ENCODE measurements around the gene SYNE2.
A peak's percentile ranks its signal among the peaks of the same experiment; 100 is the strongest.

SYNE2 gene

GRCh38 chr14:64060648-64061096 is 207.9 kb downstream of the SYNE2 start:
- no peak overlapping the region for H3K27ac Mint-ChIP-seq
- CTCF ChIA-PET, result interaction anchor here (0.8 to 2.2 kb wide), 4 partner anchors 20 to 235 kb away, joined by 3 to 6 read pairs (median 4); no protein-coding TSS in a partner anchor
- no peaks in the 10 kb centered on the region for H3K27me3 Mint-ChIP-seq
- DNase-seq, result peak; percentile 25
- H3K9me3 Mint-ChIP-seq, result no peaks in the 10 kb centered on the region
- peaks cover 3% of the 10 kb centered on the region for H3K4me1 Mint-ChIP-seq
- H3K4me3 Mint-ChIP-seq, result no peak overlapping the region
- H3K36me3 Mint-ChIP-seq, result peaks cover 55% of the 10 kb centered on the region

GRCh38 chr14:64061115-64061514 is 208.3 kb downstream of the SYNE2 start:
- no peaks in the 10 kb centered on the region for H3K9me3 Mint-ChIP-seq
- H3K27me3 Mint-ChIP-seq, result no peaks in the 10 kb centered on the region
- CTCF ChIA-PET, result interaction anchor here (0.8 to 2.2 kb wide), 3 partner anchors 36 to 235 kb away, joined by 3 to 6 read pairs (median 4); no protein-coding TSS in a partner anchor
- no peak overlapping the region for H3K4me3 Mint-ChIP-seq
- DNase-seq, result no peak
- H3K27ac Mint-ChIP-seq, result no peak overlapping the region
- H3K4me1 Mint-ChIP-seq, result peaks cover 3% of the 10 kb centered on the region
- H3K36me3 Mint-ChIP-seq, result peaks cover 51% of the 10 kb centered on the region

GRCh38 chr14:64061706-64062105 is 208.9 kb downstream of the SYNE2 start:
- no peaks in the 10 kb centered on the region for H3K9me3 Mint-ChIP-seq
- no peak overlapping the region for H3K27ac Mint-ChIP-seq
- CTCF ChIA-PET, result interaction anchor here (1.3 to 2.2 kb wide), 2 partner anchors 35 to 234 kb away, joined by 4 to 6 read pairs; no protein-coding TSS in a partner anchor
- peaks cover 55% of the 10 kb centered on the region for H3K36me3 Mint-ChIP-seq
- no peaks in the 10 kb centered on the region for H3K27me3 Mint-ChIP-seq
- H3K4me3 Mint-ChIP-seq, result no peak overlapping the region
- H3K4me1 Mint-ChIP-seq, result peaks cover 3% of the 10 kb centered on the region
- no peak for DNase-seq

- H3K36me3 Mint-ChIP-seq, result peaks cover 50% of the 10 kb centered on the region
- H3K27me3 Mint-ChIP-seq, result no peaks in the 10 kb centered on the region
- CTCF ChIA-PET, result no interaction called here
- no peak overlapping the region for H3K4me3 Mint-ChIP-seq
- H3K9me3 Mint-ChIP-seq, result no peaks in the 10 kb centered on the region
- DNase-seq, result no peak
- H3K27ac Mint-ChIP-seq, result no peak overlapping the region
- peaks cover 3% of the 10 kb centered on the region for H3K4me1 Mint-ChIP-seq
These were observed 209.7 kb downstream of the SYNE2 start for GRCh38 chr14:64062381-64063115.

GRCh38 chr14:64064447-64064846 is 211.6 kb downstream of the SYNE2 start:
- Mint-ChIP-seq H3K4me1 (peaks cover 3% of the 10 kb centered on the region), H3K4me3 (no peak overlapping the region), H3K27me3 (no peaks in the 10 kb centered on the region), H3K9me3 (no peaks in the 10 kb centered on the region), H3K27ac (no peak overlapping the region), H3K36me3 (peaks cover 44% of the 10 kb centered on the region)
- DNase-seq, result no peak
- CTCF ChIA-PET, result no interaction called here

GRCh38 chr14:64069634-64070359 is 217.0 kb downstream of the SYNE2 start:
- CTCF ChIA-PET, result interaction anchor here (0.6 kb wide), 1 partner anchor 560 kb away, joined by 4 read pairs; no protein-coding TSS in a partner anchor
- no peak for DNase-seq
- H3K4me1 Mint-ChIP-seq, result no peaks in the 10 kb centered on the region
- no peak overlapping the region for H3K4me3 Mint-ChIP-seq
- H3K27me3 Mint-ChIP-seq, result no peaks in the 10 kb centered on the region
- H3K9me3 Mint-ChIP-seq, result no peaks in the 10 kb centered on the region
- H3K27ac Mint-ChIP-seq, result no peak overlapping the region
- peaks cover 61% of the 10 kb centered on the region for H3K36me3 Mint-ChIP-seq

GRCh38 chr14:64074961-64075612 is 222.3 kb downstream of the SYNE2 start:
- no peak overlapping the region for H3K4me3 Mint-ChIP-seq
- H3K9me3 Mint-ChIP-seq, result no peaks in the 10 kb centered on the region
- DNase-seq, result no peak
- H3K27ac Mint-ChIP-seq, result peak overlapping the region; percentile 46
- peaks cover 71% of the 10 kb centered on the region for H3K36me3 Mint-ChIP-seq
- CTCF ChIA-PET, result no interaction called here
- no peaks in the 10 kb centered on the region for H3K4me1 Mint-ChIP-seq
- H3K27me3 Mint-ChIP-seq, result no peaks in the 10 kb centered on the region

- DNase-seq, result no peak
- CTCF ChIA-PET, result no interaction called here
- H3K4me3 Mint-ChIP-seq, result no peak overlapping the region
- H3K27ac Mint-ChIP-seq, result no peak overlapping the region
- no peaks in the 10 kb centered on the region for H3K27me3 Mint-ChIP-seq
- H3K9me3 Mint-ChIP-seq, result no peaks in the 10 kb centered on the region
- H3K36me3 Mint-ChIP-seq, result peaks cover 74% of the 10 kb centered on the region
- H3K4me1 Mint-ChIP-seq, result no peaks in the 10 kb centered on the region
These were observed 222.8 kb downstream of the SYNE2 start for GRCh38 chr14:64075613-64076005.

- Mint-ChIP-seq H3K4me3 (no peak overlapping the region), H3K36me3 (peaks cover 57% of the 10 kb centered on the region), H3K27ac (no peak overlapping the region), H3K9me3 (no peaks in the 10 kb centered on the region), H3K27me3 (no peaks in the 10 kb centered on the region), H3K4me1 (no peaks in the 10 kb centered on the region)
- CTCF ChIA-PET, result no interaction called here
- DNase-seq, result no peak
These were observed 227.6 kb downstream of the SYNE2 start for GRCh38 chr14:64080452-64080851.

- no peaks in the 10 kb centered on the region for H3K9me3 Mint-ChIP-seq
- peak overlapping the region; percentile 42 for H3K27ac Mint-ChIP-seq
- H3K4me3 Mint-ChIP-seq, result no peak overlapping the region
- H3K36me3 Mint-ChIP-seq, result peaks cover 57% of the 10 kb centered on the region
- no peaks in the 10 kb centered on the region for H3K4me1 Mint-ChIP-seq
- no peak for DNase-seq
- CTCF ChIA-PET, result no interaction called here
- no peaks in the 10 kb centered on the region for H3K27me3 Mint-ChIP-seq
These were observed 228.5 kb downstream of the SYNE2 start for GRCh38 chr14:64081174-64081746.

GRCh38 chr14:64082837-64083236 is 230.0 kb downstream of the SYNE2 start:
- DNase-seq, result no peak
- H3K36me3 Mint-ChIP-seq, result peaks cover 59% of the 10 kb centered on the region
- CTCF ChIA-PET, result no interaction called here
- no peak overlapping the region for H3K4me3 Mint-ChIP-seq
- H3K27me3 Mint-ChIP-seq, result no peaks in the 10 kb centered on the region
- no peak overlapping the region for H3K27ac Mint-ChIP-seq
- H3K9me3 Mint-ChIP-seq, result no peaks in the 10 kb centered on the region
- H3K4me1 Mint-ChIP-seq, result no peaks in the 10 kb centered on the region

- H3K36me3 Mint-ChIP-seq, result peaks cover 45% of the 10 kb centered on the region
- H3K27me3 Mint-ChIP-seq, result no peaks in the 10 kb centered on the region
- no peak overlapping the region for H3K27ac Mint-ChIP-seq
- CTCF ChIA-PET, result no interaction called here
- no peak for DNase-seq
- no peaks in the 10 kb centered on the region for H3K9me3 Mint-ChIP-seq
- no peaks in the 10 kb centered on the region for H3K4me1 Mint-ChIP-seq
- H3K4me3 Mint-ChIP-seq, result no peak overlapping the region
These were observed 235.8 kb downstream of the SYNE2 start for GRCh38 chr14:64088647-64088964.

- Mint-ChIP-seq H3K36me3 (peaks cover 46% of the 10 kb centered on the region), H3K9me3 (no peaks in the 10 kb centered on the region), H3K4me3 (no peak overlapping the region), H3K27me3 (no peaks in the 10 kb centered on the region), H3K4me1 (no peaks in the 10 kb centered on the region), H3K27ac (no peak overlapping the region)
- CTCF ChIA-PET, result no interaction called here
- DNase-seq, result no peak
These were observed 237.1 kb downstream of the SYNE2 start for GRCh38 chr14:64089920-64090319.

GRCh38 chr14:64091217-64091616 is 238.4 kb downstream of the SYNE2 start:
- no peak for DNase-seq
- Mint-ChIP-seq H3K27ac (no peak overlapping the region), H3K9me3 (no peaks in the 10 kb centered on the region), H3K4me3 (no peak overlapping the region), H3K36me3 (peaks cover 50% of the 10 kb centered on the region), H3K27me3 (no peaks in the 10 kb centered on the region), H3K4me1 (no peaks in the 10 kb centered on the region)
- CTCF ChIA-PET, result no interaction called here

Data from activated naive CD4-positive, alpha-beta T cell treated with anti-CD3 and anti-CD28 coated beads, Interleukin-2, amount 10 ng/mL, durations not matched to agents 7 days and 5 days (primary cell).